Upper lobe of right lung (tissue), 1 donor: Measurements from ENCODE around the gene CCDC195. TPM values are rescaled to one million over a fixed set of nuclear protein-coding genes. Genes with fewer than 3 reads are reported as not detected.

Experiments used
- ATAC-seq: fragments of 200-7000 bp; cut with Tn5 transposase; one replicate; pipeline ENCODE4 v1.9.1; 2020; ENCODE audit warnings: mild to moderate bottlenecking, moderate library complexity
- DNase-seq: peaks from one replicate; pipeline ENCODE4 v3.0.0-alpha.2; 2020
- H3K27ac ChIP-seq: fragments of 200-600 bp; one replicate; pipeline ENCODE4 v1.8.0; 2022
- H3K27me3 ChIP-seq: fragments of 200-600 bp; one replicate; pipeline ENCODE4 v1.8.0; 2022; ENCODE audit warnings: mild to moderate bottlenecking
- H3K36me3 ChIP-seq: fragments of 200-600 bp; one replicate; pipeline ENCODE4 v1.8.0; 2022
- H3K4me1 ChIP-seq: fragments of 200-600 bp; one replicate; pipeline ENCODE4 v1.8.0; 2022
- H3K4me3 ChIP-seq: fragments of 200-600 bp; one replicate; pipeline ENCODE4 v1.8.0; 2022; ENCODE audit warnings: mild to moderate bottlenecking
- H3K9me3 ChIP-seq: fragments of 200-600 bp; one replicate; pipeline ENCODE4 v1.8.0; 2022
- CTCF ChIP-seq: fragments of 200-600 bp; IDR thresholded peaks from one replicate; pipeline ENCODE4 v1.8.0; 2022; ENCODE audit warnings: antibody characterized with exemption
- intact Hi-C: fragments of 100-400 bp; cut with DNase I; formaldehyde crosslinking; loops from one replicate; pipeline ENCODE4 v1.11.0; 2022
- total RNA-seq: library from RNA; stranded (reverse); fragmentation: NEBNext Ultra II Directional; extraction: Animal tissue kit (Norgen Biotek cat#: 25700); gene quantifications from one replicate; pipeline ENCODE4 v1.2.1, GENCODE V29; 2021
- donor health status: DM: no; HTN: yes; CAD: no; lungs with severe emphysema.

The CCDC195 gene
- total RNA-seq, 1 donor from 2014 or later, result not detected

DNA sequence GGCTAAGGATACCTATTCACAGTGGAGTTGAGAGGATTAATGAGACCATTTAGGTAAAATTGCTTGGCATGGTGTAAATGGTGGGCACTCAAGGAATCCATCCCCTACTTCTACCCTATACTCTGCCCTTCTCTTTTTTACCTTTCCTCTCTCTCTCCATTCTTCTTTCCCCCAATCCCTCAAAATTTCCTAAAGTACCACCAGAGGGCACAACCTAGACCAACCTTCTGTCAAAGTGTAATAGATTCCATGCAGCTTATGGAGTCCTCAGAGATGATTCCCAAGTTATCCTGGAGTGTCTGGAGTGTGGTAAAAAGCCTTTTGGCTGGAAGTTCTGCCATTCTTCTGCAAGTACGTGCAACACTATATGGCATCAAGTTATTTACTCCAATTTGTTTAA, 33.0 kb upstream of the CCDC195 start:
- no peak for TF ChIP-seq CTCF
- Histone ChIP-seq H3K27me3 (no peaks in the 10 kb centered on the region), H3K27ac (no peak overlapping the region), H3K4me1 (no peaks in the 10 kb centered on the region), H3K9me3 (no peaks in the 10 kb centered on the region), H3K36me3 (no peaks in the 10 kb centered on the region), H3K4me3 (no peak overlapping the region)
- intact Hi-C loops, result no loop called here
- no peak for DNase-seq
- ATAC-seq, result no peak

DNA sequence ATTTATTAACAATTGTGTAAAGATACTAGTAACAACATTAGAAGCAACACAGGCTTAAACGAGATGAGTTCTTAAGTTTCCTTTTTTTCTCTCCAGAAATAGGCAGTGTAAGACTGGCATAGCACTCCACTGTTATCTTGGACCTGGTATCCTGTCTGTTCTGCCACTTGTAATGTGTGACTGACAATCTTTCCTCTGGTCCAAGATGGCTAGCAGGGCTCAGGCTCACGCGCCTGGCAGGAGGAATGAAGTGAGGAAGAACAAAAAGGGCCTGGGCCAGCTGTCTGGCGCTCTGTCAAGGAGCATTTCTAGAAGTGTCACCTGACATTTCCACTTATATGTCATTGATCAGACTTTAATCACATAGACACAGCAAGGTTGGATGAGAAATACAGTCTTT, 31.6 kb upstream of the CCDC195 start:
- no peak overlapping the region for H3K27ac ChIP-seq
- H3K27me3 ChIP-seq, result no peaks in the 10 kb centered on the region
- H3K4me1 ChIP-seq, result no peaks in the 10 kb centered on the region
- H3K36me3 ChIP-seq, result no peaks in the 10 kb centered on the region
- H3K9me3 ChIP-seq, result no peaks in the 10 kb centered on the region
- no peak for TF ChIP-seq CTCF
- H3K4me3 ChIP-seq, result no peak overlapping the region
- intact Hi-C loops, result no loop called here
- ATAC-seq, result no peak
- DNase-seq, result no peak

DNA sequence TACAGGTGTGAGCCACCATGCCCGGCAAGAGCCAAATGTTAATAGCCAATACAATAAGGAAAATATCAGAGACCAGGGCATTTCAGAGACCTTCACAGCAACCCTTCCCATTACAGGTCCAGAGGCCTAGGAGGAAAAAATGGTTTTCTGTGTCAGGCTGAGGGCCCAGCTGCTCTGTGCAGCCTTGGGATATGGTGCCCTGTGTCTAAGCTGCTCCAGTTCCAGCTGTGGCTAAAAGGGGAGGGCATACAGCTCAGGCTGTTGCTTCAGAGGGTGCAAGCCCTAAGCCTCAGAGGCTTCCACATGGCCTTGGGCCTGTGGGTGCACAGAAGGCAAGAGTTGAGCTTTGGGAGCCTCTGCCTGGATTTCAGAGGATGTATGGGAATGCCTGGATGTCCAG, 20.1 kb upstream of the CCDC195 start:
- ATAC-seq (no peak), DNase-seq (no peak)
- intact Hi-C loops, result no loop called here
- Histone ChIP-seq H3K36me3 (no peaks in the 10 kb centered on the region), H3K4me1 (no peaks in the 10 kb centered on the region), H3K4me3 (no peak overlapping the region), H3K27ac (no peak overlapping the region), H3K9me3 (no peaks in the 10 kb centered on the region), H3K27me3 (no peaks in the 10 kb centered on the region)
- no peak for TF ChIP-seq CTCF

DNA sequence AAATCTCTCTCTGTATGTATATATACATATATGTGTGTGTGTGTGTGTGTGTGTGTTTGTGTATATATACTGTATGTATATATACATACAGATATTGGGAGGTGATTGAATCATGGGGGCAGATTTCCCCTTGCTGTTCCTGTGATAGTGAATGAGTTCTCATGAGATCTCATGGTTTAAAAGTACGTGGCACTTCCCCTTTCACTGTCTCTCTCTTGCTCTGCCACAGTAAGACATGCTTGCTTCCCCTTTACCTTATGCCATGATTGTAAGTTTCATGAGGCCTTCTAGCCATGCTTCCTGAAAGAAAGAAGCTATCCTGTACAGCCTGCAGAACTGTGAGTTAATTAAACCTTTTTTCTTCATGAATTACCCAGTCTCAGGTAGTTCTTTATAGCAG, 18.8 kb upstream of the CCDC195 start:
- intact Hi-C loops, result no loop called here
- Histone ChIP-seq H3K27ac (no peak overlapping the region), H3K4me3 (no peak overlapping the region), H3K27me3 (no peaks in the 10 kb centered on the region), H3K36me3 (no peaks in the 10 kb centered on the region), H3K9me3 (no peaks in the 10 kb centered on the region), H3K4me1 (no peaks in the 10 kb centered on the region)
- ATAC-seq, result no peak
- no peak for TF ChIP-seq CTCF
- no peak for DNase-seq

DNA sequence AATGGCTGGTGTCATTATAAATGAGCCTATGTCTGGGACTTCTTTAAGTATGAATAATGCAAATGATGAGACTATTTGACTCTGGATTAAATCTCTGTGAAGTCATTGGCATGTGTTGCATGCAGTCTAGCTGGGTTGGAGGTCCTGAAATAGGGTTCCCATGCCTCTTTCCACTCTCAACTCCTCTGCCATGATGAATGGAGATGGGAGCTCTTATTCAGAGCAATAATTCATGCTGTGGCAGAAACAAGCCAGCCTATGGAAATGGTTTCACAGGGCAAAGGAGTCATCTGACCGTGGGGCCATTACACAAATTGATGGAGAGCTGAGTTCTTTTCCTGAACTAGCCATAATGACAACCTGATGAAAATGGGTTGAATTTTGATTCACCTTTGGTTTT, 15.5 kb upstream of the CCDC195 start:
- Histone ChIP-seq H3K27me3 (no peaks in the 10 kb centered on the region), H3K27ac (no peak overlapping the region), H3K4me1 (no peaks in the 10 kb centered on the region), H3K36me3 (no peaks in the 10 kb centered on the region), H3K9me3 (peaks cover 8% of the 10 kb centered on the region), H3K4me3 (no peak overlapping the region)
- intact Hi-C loops, result no loop called here
- no peak for TF ChIP-seq CTCF
- DNase-seq (no peak), ATAC-seq (no peak)

- no peak for TF ChIP-seq CTCF
- DNase-seq, result no peak
- intact Hi-C loops, result no loop called here
Measured at GRCh38 chr2:224729435-224729834, 13.3 kb upstream of the CCDC195 start.

More at GRCh38 chr2:224729435-224729834, 13.3 kb upstream of the CCDC195 start:
- H3K27ac ChIP-seq, result no peak overlapping the region
- H3K9me3 ChIP-seq, result peaks cover 8% of the 10 kb centered on the region
- no peak overlapping the region for H3K4me3 ChIP-seq
- H3K27me3 ChIP-seq, result no peaks in the 10 kb centered on the region
- ATAC-seq, result no peak
- H3K36me3 ChIP-seq, result no peaks in the 10 kb centered on the region
- H3K4me1 ChIP-seq, result no peaks in the 10 kb centered on the region
